ENCODE data around the gene TEF.

GRCh38 chr22:41369424-41369745 lies 12.4 kb upstream of the TEF start:
- TF ChIP-seq POLR2A (IDR thresholded peaks at IDR 0.05) = no peak
- TF ChIP-seq, protein P1, sequence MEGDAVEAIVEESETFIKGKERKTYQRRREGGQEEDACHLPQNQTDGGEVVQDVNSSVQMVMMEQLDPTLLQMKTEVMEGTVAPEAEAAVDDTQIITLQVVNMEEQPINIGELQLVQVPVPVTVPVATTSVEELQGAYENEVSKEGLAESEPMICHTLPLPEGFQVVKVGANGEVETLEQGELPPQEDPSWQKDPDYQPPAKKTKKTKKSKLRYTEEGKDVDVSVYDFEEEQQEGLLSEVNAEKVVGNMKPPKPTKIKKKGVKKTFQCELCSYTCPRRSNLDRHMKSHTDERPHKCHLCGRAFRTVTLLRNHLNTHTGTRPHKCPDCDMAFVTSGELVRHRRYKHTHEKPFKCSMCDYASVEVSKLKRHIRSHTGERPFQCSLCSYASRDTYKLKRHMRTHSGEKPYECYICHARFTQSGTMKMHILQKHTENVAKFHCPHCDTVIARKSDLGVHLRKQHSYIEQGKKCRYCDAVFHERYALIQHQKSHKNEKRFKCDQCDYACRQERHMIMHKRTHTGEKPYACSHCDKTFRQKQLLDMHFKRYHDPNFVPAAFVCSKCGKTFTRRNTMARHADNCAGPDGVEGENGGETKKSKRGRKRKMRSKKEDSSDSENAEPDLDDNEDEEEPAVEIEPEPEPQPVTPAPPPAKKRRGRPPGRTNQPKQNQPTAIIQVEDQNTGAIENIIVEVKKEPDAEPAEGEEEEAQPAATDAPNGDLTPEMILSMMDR (IDR thresholded peaks at IDR 0.05) = no peak

All from uterus (tissue), 2 donors.